Airway epithelial cell (primary cell): ENCODE results near the gene TTC24. TPM values are rescaled to one million over a fixed set of nuclear protein-coding genes. Genes with fewer than 3 reads are reported as not detected.

Experiments used
- total RNA-seq: library from RNA; depleted of rRNA; stranded (reverse); fragments of >200 nt; gene quantifications from 2 replicates; pipeline ENCODE4 v1.2.3, GENCODE V29; 2015

The TTC24 gene
- not detected in 2 replicates for total RNA-seq

GRCh38 chr1:156579472-156579871, at the start of gene TTC24:
TTC24 (plus strand) TSS chr1:156579723; CDS start chr1:156581365, 1,642 bp downstream.

GRCh38 chr1:156571919-156572662, 7.4 kb upstream of the TTC24 start, which contains the start of gene IQGAP3:
IQGAP3 (minus strand) TSS chr1:156572565; CDS start chr1:156572529, 36 bp downstream.

DNA sequence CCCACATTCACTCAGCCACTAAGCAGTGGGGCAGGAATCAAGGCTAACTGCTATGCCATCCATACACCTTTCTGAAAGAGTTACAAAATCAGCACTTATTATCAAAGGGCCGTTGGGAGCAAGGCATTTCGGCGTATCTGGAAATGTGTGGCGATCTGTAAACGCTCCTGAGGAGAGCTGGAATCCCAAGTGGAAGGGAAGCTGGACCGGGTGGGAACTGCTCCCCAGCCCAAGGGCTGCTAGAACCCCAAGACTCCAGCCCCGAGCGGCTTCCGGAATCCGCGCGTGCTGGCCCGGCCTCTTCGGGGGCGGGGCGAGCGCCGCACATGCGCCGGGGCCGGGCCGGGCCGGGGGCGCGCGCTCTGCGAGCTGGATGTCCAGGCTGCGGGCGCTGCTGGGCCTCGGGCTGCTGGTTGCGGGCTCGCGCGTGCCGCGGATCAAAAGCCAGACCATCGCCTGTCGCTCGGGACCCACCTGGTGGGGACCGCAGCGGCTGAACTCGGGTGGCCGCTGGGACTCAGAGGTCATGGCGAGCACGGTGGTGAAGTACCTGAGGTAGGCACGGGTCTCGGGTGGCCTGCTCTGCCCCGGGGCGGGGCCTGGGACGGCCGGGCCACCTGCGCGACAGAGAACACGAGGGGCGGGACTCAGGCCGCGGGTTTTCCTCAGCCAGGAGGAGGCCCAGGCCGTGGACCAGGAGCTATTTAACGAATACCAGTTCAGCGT, 12.1 kb downstream of the TTC24 start, which contains the start of gene NAXE:
NAXE (plus strand) TSS at position 345 of the 726 bp plus-strand sequence; CDS start at position 374, 29 bp downstream.

GRCh38 chr1:156601122-156601830, 21.8 kb downstream of the TTC24 start, which contains the start of gene GPATCH4:
GPATCH4 (minus strand) TSS chr1:156601479.

GRCh38 chr1:156618853-156619581, 39.5 kb downstream of the TTC24 start, which contains the start of gene HAPLN2:
HAPLN2 (plus strand) TSS chr1:156619415; CDS start chr1:156623491, 4,076 bp downstream.

Other genes starting within 250 kb of the TTC24 start
- gene CCT3, start 241.4 kb upstream of the TTC24 start, total RNA-seq, result 322 and 440 TPM in 2 replicates
- 2.4 TPM in 1 of 2 replicates, not detected in the other for gene TSACC, start 241.2 kb upstream of the TTC24 start, total RNA-seq
- 0.14 TPM in 1 of 2 replicates, not detected in the other for gene RHBG, start 210.5 kb upstream of the TTC24 start, total RNA-seq
- gene MEF2D, start 78.9 kb upstream of the TTC24 start, total RNA-seq, result 18.2 and 18.8 TPM in 2 replicates
- gene IQGAP3, start 7.2 kb upstream of the TTC24 start, total RNA-seq, result 22.3 and 31.2 TPM in 2 replicates
- 118 and 139 TPM in 2 replicates for gene NAXE, start 12.1 kb downstream of the TTC24 start, total RNA-seq
- gene GPATCH4, start 21.8 kb downstream of the TTC24 start, total RNA-seq, result 15.6 and 35.7 TPM in 2 replicates
- not detected in 2 replicates for gene HAPLN2, start 39.7 kb downstream of the TTC24 start, total RNA-seq
- gene BCAN, start 62.4 kb downstream of the TTC24 start, total RNA-seq, result not detected in 2 replicates
- 0.85 and 0.93 TPM in 2 replicates for gene NES, start 97.7 kb downstream of the TTC24 start, total RNA-seq
- gene CRABP2, start 125.9 kb downstream of the TTC24 start, total RNA-seq, result 446 and 591 TPM in 2 replicates
- 17.6 and 22.0 TPM in 2 replicates for gene METTL25B, start 148.7 kb downstream of the TTC24 start, total RNA-seq
- gene ISG20L2, start 149.0 kb downstream of the TTC24 start, total RNA-seq, result 28.4 and 37.9 TPM in 2 replicates
- gene MRPL24, start 161.4 kb downstream of the TTC24 start, total RNA-seq, result 76.9 and 94.0 TPM in 2 replicates
- 332 and 365 TPM in 2 replicates for gene HDGF, start 172.0 kb downstream of the TTC24 start, total RNA-seq
- gene PRCC, start 187.8 kb downstream of the TTC24 start, total RNA-seq, result 40.3 and 43.9 TPM in 2 replicates
- gene SH2D2A, start 237.1 kb downstream of the TTC24 start, total RNA-seq, result 1.8 and 2.5 TPM in 2 replicates